ENCODE data around the gene HOXB9. TPM values are rescaled to one million over a fixed set of nuclear protein-coding genes. Genes with fewer than 3 reads are reported as not detected.

Gene HOXB9
- total and polyA plus RNA-seq, 5 donors, result 0.02 TPM; not detected in 4

DNA sequence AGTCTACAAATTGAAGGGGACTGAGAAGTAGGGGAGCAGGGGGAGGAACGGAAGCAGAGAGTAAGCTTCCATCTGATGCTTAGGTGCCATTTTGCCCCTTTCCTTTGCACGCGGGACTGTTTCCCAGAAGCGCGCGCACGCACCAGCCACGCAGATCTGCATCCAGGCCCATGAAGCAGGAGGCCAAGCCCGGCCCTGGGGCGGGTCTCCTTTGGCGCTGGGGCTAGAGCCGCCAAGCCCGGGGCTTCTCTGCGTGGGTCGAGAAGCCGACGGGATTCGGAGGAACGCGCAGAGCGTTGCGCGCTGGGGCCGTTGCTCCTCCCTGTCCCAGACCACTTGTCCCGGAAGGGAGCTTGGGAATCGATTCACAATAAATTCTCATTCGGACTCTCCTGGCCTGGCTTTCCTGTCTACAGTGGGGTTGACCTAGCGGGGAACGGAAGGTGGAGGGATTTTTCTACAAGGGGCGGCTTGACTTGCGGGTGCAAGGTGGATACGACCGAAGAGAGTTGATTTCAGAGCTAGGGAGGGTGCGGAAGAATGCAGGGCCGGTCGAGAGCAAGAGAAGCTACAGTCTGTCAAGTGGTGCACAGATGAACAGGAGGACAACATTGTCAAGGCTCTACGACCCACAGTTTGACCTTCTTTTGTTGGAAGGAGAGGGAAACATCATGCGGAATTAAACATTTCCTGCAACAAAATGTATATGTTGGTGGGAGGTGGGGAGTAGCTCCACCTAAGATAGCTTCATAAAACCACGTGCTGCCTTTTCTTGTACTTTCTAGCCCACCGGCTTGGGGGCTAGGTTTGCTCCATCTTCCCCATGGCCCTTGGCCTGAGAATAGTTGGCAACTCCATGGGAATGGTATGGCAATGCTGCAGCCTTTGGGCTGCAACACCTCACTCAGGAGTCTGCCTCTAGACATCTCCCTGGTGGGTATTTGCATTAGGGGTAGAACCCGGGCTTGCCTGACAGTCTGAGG is 4.5 kb downstream of the HOXB9 start:
- Histone ChIP-seq H3K4me3 (ENCODE audit: low read length) (no peak overlapping the region), H3K27ac (ENCODE audit: low read length) (no peak overlapping the region), H3K27me3 (ENCODE audit: control insufficient read depth, insufficient read depth) (no peaks in the 10 kb centered on the region), H3K9me3 (ENCODE audit: control insufficient read depth, low read length) (no peaks in the 10 kb centered on the region), H3K4me1 (ENCODE audit: control insufficient read depth, insufficient read depth, low read length) (peaks cover 3% of the 10 kb centered on the region)
- WGBS, result 17% methylated on average over 41 of the region's 41 CpGs
- intact Hi-C loops (cut with DNase I), result loop anchor here in 1 of 4 donors (10.0 kb wide), 1 partner anchor 477 kb away; no protein-coding TSS in a partner anchor
- DNase-seq, result no peak
- ATAC-seq, result no peak

DNA sequence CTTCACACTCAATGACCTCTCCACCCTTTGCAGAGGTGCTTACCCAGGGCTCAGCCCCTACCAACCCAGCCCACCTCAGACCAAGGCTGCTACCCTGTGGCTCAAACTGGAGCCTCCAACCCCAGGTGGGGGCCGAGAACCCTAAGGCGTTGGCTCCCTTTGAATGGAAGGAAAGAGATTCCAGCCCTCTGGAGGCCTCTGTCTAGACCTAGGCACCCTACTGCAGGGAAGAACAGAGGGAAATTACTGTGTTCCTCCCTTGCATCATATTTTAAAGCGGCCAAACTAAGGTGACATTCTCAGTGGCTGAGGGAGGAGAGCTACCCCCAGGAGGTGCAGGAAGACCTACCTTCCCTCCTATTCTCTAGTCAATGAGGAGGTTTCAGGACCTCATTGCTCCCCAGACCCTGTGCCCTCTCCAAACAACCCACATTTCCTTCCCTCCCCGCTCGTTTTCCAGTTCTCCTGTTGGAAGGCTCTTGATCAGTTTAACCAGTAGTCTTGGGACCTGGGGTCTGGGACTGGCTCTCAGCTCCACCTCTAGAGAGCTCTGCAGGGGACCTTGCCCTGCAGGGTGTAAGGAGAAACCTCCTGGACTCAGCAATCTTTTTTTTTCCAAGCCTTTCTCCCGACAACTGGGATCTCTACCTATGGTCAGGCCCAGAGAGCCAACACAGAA is 5.6 kb downstream of the HOXB9 start:
- H3K9me3 ChIP-seq (ENCODE audit: control insufficient read depth, low read length), result no peaks in the 10 kb centered on the region
- WGBS, result 27% methylated on average over 6 of the region's 6 CpGs
- no peak overlapping the region for H3K4me3 ChIP-seq (ENCODE audit: low read length)
- DNase-seq, result no peak
- no peaks in the 10 kb centered on the region for H3K27me3 ChIP-seq (ENCODE audit: control insufficient read depth, insufficient read depth)
- peaks cover 3% of the 10 kb centered on the region for H3K4me1 ChIP-seq (ENCODE audit: control insufficient read depth, insufficient read depth, low read length)
- ATAC-seq, result no peak
- no peak overlapping the region for H3K27ac ChIP-seq (ENCODE audit: low read length)
- intact Hi-C loops (cut with DNase I), result loop anchor here in 1 of 4 donors (10.0 kb wide), 1 partner anchor 476 kb away; no protein-coding TSS in a partner anchor

DNA sequence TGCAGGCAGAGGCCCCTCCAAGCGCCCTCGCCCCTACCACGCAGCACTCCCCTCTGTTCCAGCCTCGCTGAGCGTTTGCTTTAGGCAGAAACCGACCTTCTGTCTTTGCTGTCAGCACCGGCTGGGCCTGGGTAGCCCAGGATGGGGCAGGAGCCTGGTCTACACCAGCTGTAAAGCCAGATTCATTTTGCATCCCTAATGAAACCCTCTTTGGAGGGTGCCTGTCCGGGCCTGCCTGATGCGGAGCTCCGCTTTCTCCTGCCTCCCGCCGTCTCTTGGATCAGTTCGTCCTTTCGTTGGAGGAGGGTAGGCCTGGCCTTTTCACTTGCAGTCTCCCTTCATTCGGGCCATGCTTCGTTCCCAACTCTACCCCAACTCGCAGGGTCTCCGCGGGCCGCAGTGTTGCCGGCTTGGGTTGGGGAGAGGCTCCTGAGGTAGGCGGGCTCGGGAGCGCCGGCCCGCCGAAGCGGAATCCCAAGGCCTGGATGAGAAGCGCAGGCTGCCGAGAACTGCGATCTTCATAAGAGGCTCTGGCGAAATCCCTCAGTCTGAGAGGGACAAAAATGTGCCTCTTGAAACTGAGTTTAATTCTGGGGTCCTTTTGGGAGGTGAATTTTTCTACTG is 6.2 kb downstream of the HOXB9 start:
- Histone ChIP-seq H3K4me3 (ENCODE audit: low read length) (no peak overlapping the region), H3K9me3 (ENCODE audit: control insufficient read depth, low read length) (no peaks in the 10 kb centered on the region), H3K4me1 (ENCODE audit: control insufficient read depth, insufficient read depth, low read length) (peaks cover under 1% of the 10 kb centered on the region), H3K27me3 (ENCODE audit: control insufficient read depth, insufficient read depth) (no peaks in the 10 kb centered on the region), H3K27ac (ENCODE audit: low read length) (no peak overlapping the region)
- DNase-seq (no peak), ATAC-seq (no peak)
- WGBS, result 20% methylated on average over 32 of the region's 32 CpGs
- intact Hi-C loops (cut with DNase I), result loop anchor here in 3 of 4 donors (5.0 to 10.0 kb wide), 4 partner anchors 283 to 595 kb away; no protein-coding TSS in a partner anchor

DNA sequence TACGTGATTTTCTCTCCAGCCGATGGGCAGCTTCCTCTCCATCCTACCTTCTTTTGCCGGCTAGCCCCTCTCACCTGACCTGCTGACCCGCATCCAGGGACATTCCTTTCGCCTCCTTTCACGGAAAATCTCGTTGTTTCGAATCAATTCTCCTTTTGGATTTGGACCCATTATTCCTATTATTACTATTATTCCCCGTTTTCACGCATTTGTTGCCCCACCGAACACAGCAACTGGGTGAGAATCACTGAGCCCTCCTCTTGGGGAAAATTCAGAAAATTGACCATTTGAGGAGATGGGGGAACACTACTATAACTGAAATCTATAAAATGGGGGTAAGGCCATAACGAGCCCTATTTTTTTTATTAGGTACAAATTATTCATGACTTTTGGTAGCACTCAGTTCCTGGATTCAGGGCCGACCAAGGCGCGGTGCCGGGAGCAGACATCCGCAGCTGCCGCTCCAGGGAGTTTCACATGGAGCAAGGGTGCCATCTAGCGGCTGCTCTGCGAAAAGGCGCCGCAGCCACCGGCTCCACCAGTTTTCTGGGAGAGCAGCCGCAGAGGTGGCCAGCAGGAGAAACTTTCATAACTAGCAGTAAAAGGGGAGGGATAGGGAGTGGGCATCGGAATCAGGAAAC is 7.8 kb downstream of the HOXB9 start:
- no peaks in the 10 kb centered on the region for H3K9me3 ChIP-seq (ENCODE audit: control insufficient read depth, low read length)
- H3K27ac ChIP-seq (ENCODE audit: low read length), result no peak overlapping the region
- DNase-seq (peak; percentile 85 to 94 (median 94)), ATAC-seq (peak; percentile 83 to 91)
- 3% methylated on average over 25 of the region's 25 CpGs for WGBS
- no peaks in the 10 kb centered on the region for H3K4me1 ChIP-seq (ENCODE audit: control insufficient read depth, insufficient read depth, low read length)
- intact Hi-C loops (cut with DNase I), result loop anchor here in 3 of 4 donors (5.0 to 10.0 kb wide), 3 partner anchors 281 to 594 kb away; no protein-coding TSS in a partner anchor
- H3K4me3 ChIP-seq (ENCODE audit: low read length), result no peak overlapping the region
- no peaks in the 10 kb centered on the region for H3K27me3 ChIP-seq (ENCODE audit: control insufficient read depth, insufficient read depth)

DNA sequence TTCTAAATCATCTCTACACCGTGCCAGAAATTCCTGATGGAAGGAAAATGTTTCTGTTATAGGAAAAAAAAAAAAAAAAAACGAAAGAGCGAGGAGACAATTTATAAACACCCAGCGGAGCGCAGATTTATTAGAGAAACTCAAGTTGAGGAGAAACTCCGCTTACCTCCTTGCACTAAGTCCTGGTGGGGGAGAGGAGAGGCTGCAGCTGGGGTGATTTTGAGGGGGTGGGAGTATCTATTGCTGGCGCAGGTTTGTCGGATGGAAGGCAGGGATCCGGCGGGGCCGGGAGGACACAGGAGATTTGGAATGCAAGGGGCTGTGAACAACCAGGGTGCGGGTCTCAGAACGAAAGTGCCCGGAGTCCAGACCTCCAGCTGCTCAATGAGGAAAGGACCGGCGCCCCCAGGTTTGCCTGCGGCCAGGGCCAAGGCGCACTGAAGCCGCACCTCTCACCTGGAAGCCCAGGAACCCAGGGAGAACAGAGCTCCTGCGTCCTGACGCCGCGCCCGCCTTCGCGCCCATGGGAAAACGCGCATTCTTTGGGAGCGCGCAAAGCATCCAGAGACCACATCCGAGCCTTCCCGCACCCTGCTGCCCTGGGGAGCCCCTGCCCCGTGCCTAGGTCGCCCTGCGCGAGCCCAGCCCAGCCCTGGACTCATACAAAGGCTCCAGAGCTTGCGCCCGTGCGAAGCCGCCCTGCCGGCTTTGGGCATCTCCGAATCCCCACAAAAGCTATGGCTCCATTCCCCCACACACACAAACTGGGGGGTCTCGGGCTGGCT is 8.5 kb downstream of the HOXB9 start:
- H3K27me3 ChIP-seq (ENCODE audit: control insufficient read depth, insufficient read depth), result no peaks in the 10 kb centered on the region
- H3K4me1 ChIP-seq (ENCODE audit: control insufficient read depth, insufficient read depth, low read length), result no peaks in the 10 kb centered on the region
- ATAC-seq (no peak), DNase-seq (no peak)
- H3K4me3 ChIP-seq (ENCODE audit: low read length), result no peak overlapping the region
- WGBS, result 6% methylated on average over 43 of the region's 43 CpGs
- H3K27ac ChIP-seq (ENCODE audit: low read length), result no peak overlapping the region
- H3K9me3 ChIP-seq (ENCODE audit: control insufficient read depth, low read length), result no peaks in the 10 kb centered on the region
- intact Hi-C loops (cut with DNase I), result loop anchor here in 3 of 4 donors (5.0 to 10.0 kb wide), 3 partner anchors 280 to 593 kb away; no protein-coding TSS in a partner anchor

DNA sequence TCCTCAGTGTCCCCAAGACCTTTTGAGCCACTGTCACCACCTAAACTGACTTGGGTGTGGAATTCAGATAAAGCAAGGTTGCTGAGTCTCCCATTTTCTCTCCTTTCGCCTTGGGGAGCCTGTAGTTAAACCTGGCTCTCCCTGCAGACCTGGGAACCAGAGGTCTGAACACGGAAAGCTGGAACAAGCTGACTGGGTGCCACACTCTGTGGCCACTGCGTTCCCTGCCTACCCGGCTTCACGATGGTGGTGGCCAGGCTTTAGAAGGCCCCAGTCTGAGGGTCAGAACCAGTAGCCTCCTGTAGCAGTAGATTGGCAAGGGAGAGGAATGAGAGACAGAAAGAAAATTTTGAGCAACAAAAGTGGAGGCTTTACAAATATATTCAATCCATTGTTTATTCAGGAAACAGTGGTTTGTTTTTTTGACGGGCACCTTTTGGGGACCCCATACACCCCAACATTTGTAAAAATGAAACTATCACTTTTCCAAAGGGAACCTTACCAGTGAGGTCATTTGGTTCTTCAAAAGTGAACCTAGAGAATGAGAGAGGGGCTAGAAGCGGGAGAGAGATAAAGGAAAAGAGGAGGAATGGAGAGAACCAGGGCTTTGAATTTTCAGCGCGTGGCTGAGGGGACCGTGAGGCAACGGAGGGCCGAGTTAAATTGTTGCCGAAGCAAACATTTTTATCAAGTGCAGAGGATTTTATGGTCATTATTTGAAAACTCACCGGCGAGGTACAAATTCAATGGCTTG is 9.3 kb downstream of the HOXB9 start:
- WGBS, result 17% methylated on average over 15 of the region's 15 CpGs
- Histone ChIP-seq H3K27ac (ENCODE audit: low read length) (no peak overlapping the region), H3K4me1 (ENCODE audit: control insufficient read depth, insufficient read depth, low read length) (no peaks in the 10 kb centered on the region), H3K9me3 (ENCODE audit: control insufficient read depth, low read length) (no peaks in the 10 kb centered on the region), H3K27me3 (ENCODE audit: control insufficient read depth, insufficient read depth) (no peaks in the 10 kb centered on the region), H3K4me3 (ENCODE audit: low read length) (no peak overlapping the region)
- DNase-seq (no peak), ATAC-seq (no peak)
- intact Hi-C loops (cut with DNase I), result loop anchor here in 3 of 4 donors (5.0 to 10.0 kb wide), 3 partner anchors 280 to 592 kb away; no protein-coding TSS in a partner anchor

DNA sequence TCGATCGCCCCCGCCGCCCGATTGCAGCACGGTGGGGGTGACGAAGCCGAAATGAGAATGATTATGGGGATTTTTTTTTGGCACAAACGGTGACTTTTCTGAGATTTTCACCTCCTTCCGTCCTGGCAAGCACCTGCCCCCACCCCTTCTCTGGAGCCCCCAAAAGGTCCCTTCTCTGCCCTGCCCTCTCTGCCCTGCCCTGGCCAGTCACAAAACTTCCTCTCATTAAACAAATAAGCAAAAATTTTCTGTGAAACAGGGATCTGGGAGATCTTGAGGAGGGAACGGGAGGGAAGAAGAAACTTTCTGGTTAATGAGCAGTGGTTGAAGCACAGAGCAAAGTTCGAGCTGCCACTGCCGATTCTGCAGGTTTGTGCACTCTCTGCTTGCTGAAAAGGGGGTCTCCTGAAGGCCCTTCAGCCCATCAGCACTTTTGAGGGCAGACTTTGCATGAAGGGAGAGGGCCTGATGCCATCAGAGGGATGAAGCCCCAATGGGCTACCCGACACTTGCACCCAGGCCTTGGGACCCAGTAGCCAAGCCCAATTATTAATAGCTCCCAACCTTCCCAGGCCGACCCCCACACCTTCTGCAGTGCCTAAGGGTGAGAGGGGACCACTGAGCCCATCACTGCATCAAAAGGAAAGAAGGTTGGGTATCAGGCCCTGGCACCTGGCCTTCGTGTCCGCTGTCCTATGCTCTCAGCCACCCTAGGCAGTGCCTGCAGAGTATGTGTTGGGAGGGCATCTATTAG is 10.0 kb downstream of the HOXB9 start:
- no peaks in the 10 kb centered on the region for H3K27me3 ChIP-seq (ENCODE audit: control insufficient read depth, insufficient read depth)
- DNase-seq, result no peak
- H3K27ac ChIP-seq (ENCODE audit: low read length), result no peak overlapping the region
- H3K4me3 ChIP-seq (ENCODE audit: low read length), result no peak overlapping the region
- ATAC-seq, result no peak
- intact Hi-C loops (cut with DNase I), result loop anchor here in 3 of 4 donors (5.0 to 10.0 kb wide), 3 partner anchors 279 to 591 kb away; no protein-coding TSS in a partner anchor
- H3K9me3 ChIP-seq (ENCODE audit: control insufficient read depth, low read length), result no peaks in the 10 kb centered on the region
- H3K4me1 ChIP-seq (ENCODE audit: control insufficient read depth, insufficient read depth, low read length), result no peaks in the 10 kb centered on the region
- WGBS, result 18% methylated on average over 17 of the region's 17 CpGs

DNA sequence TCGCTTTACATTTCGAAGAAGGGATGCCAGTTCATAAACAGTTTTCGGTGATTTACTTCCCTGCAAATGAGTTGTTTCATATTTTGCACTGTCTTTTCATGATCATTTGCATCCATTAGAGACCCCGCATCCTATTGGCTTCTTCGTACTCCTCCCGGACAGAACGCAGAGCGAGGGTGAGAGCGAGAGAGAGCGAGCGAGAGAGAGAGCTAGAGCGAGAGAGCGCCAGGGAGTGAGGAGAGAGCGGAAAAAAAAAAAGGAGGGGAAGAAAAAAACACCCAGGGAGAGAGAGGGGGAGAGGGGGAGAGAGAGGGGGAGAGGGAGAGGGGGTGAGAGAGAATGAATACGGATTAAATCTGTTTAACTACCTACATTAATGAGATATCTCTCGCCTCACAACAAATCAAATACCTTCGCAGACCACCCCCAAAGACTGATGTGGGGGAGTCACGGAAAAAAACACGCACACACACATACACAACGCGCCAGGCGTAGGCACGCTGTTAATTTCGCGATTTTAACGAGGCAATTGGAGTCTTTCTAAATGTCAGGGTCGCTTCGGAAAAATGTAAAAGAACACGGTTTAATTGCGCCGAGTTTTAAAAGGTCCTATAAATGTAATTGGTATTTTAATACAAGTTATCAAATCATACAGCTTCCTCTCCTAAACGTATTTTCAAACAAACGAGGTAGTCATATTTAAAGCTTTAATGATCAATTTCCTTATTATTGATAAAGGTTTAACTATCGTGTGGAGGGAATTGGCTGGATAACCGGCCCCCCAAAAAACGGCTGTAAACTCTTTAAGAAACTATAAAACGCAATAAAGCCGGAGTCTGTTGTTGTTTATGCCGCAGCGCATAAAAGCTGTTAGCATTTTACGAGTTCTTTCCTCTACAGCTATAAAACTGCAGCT is 10.9 kb downstream of the HOXB9 start, which contains the start of gene HOXB8:
TSS of gene HOXB8 (minus strand) at position 246 of the 916 bp plus-strand sequence. CDS start 588 bp downstream, outside the sequence.
- Histone ChIP-seq H3K4me1 (ENCODE audit: control insufficient read depth, insufficient read depth, low read length) (no peaks in the 10 kb centered on the region), H3K9me3 (ENCODE audit: control insufficient read depth, low read length) (no peaks in the 10 kb centered on the region), H3K27ac (ENCODE audit: low read length) (no peak within 1 kb of the TSS), H3K4me3 (ENCODE audit: low read length) (no peak within 1 kb of the TSS), H3K27me3 (ENCODE audit: control insufficient read depth, insufficient read depth) (no peaks in the 10 kb centered on the region)
- DNase-seq (no peak), ATAC-seq (no peak)
- intact Hi-C loops (cut with DNase I), result loop anchor here in 3 of 4 donors (5.0 to 10.0 kb wide), 3 partner anchors 278 to 591 kb away; no protein-coding TSS in a partner anchor
- WGBS, result 10% methylated on average over 41 of the region's 41 CpGs
